GM19397 (cell line): ENCODE results near the gene DMBT1.
"Not testable (repeated sequence)": the region's sequence is repeated elsewhere in the genome, so short reads cannot be mapped to it uniquely, and the experiment has no call there.

Experiments
- ATAC-seq: cut with Tn5 transposase; IDR thresholded peaks from one replicate; pipeline ENCODE4 v1.9.1; 2021; ENCODE audit warnings: mild to moderate bottlenecking, moderate library complexity; ENCODE audit not compliant: unreplicated experiment

The DMBT1 gene

GRCh38 chr10:122577311-122577885 lies 16.8 kb downstream of the DMBT1 start:
- no peak for ATAC-seq

GRCh38 chr10:122586070-122586469 lies 25.5 kb downstream of the DMBT1 start:
- ATAC-seq, result not testable (repeated sequence)

- no peak for ATAC-seq
These were observed 26.7 kb downstream of the DMBT1 start for GRCh38 chr10:122587098-122587760.

- no peak for ATAC-seq
These were observed 27.8 kb downstream of the DMBT1 start for GRCh38 chr10:122588381-122588780.

- ATAC-seq, result no peak
These were observed 29.6 kb downstream of the DMBT1 start for GRCh38 chr10:122590153-122590552.

- ATAC-seq, result no peak
These were observed 31.2 kb downstream of the DMBT1 start for GRCh38 chr10:122591736-122592135.

GRCh38 chr10:122592161-122592560 lies 31.6 kb downstream of the DMBT1 start:
- ATAC-seq, result no peak

GRCh38 chr10:122617476-122618270 lies 57.1 kb downstream of the DMBT1 start:
- ATAC-seq, result no peak

- no peak for ATAC-seq
These were observed 58.1 kb downstream of the DMBT1 start for GRCh38 chr10:122618461-122619165.

GRCh38 chr10:122620961-122621360 lies 60.4 kb downstream of the DMBT1 start:
- not testable (repeated sequence) for ATAC-seq

GRCh38 chr10:122624546-122624945 lies 64.0 kb downstream of the DMBT1 start:
- no peak for ATAC-seq

GRCh38 chr10:122630526-122630925 lies 70.0 kb downstream of the DMBT1 start:
- ATAC-seq, result no peak

- ATAC-seq, result no peak
These were observed 71.5 kb downstream of the DMBT1 start for GRCh38 chr10:122632031-122632430.

- ATAC-seq, result no peak
These were observed 72.0 kb downstream of the DMBT1 start for GRCh38 chr10:122632576-122632975.

GRCh38 chr10:122636953-122637352 lies 76.4 kb downstream of the DMBT1 start:
- ATAC-seq, result no peak

- ATAC-seq, result no peak
These were observed 76.8 kb downstream of the DMBT1 start for GRCh38 chr10:122637376-122637775.

GRCh38 chr10:122638106-122638505 lies 77.6 kb downstream of the DMBT1 start:
- no peak for ATAC-seq

- no peak for ATAC-seq
These were observed 79.2 kb downstream of the DMBT1 start for GRCh38 chr10:122639801-122640200.

GRCh38 chr10:122640921-122641320 lies 80.4 kb downstream of the DMBT1 start:
- no peak for ATAC-seq

GRCh38 chr10:122642726-122643605 lies 82.4 kb downstream of the DMBT1 start:
- no peak for ATAC-seq
